Stimulated activated CD8-positive, alpha-beta memory T cell treated with anti-CD3 and anti-CD28 coated beads, Interleukin-15, amount 100 ng/mL, for 24 hours (primary cell): ENCODE results near the gene IL17RC.
"Not testable (repeated sequence)": the region's sequence is repeated elsewhere in the genome, so short reads cannot be mapped to it uniquely, and the experiment has no call there.

Experiments used
- DNase-seq: peaks from one replicate; pipeline ENCODE4 v3.0.0-alpha.2; 2020; ENCODE audit warnings: low read depth

Gene IL17RC, protein sequence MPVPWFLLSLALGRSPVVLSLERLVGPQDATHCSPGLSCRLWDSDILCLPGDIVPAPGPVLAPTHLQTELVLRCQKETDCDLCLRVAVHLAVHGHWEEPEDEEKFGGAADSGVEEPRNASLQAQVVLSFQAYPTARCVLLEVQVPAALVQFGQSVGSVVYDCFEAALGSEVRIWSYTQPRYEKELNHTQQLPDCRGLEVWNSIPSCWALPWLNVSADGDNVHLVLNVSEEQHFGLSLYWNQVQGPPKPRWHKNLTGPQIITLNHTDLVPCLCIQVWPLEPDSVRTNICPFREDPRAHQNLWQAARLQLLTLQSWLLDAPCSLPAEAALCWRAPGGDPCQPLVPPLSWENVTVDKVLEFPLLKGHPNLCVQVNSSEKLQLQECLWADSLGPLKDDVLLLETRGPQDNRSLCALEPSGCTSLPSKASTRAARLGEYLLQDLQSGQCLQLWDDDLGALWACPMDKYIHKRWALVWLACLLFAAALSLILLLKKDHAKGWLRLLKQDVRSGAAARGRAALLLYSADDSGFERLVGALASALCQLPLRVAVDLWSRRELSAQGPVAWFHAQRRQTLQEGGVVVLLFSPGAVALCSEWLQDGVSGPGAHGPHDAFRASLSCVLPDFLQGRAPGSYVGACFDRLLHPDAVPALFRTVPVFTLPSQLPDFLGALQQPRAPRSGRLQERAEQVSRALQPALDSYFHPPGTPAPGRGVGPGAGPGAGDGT

DNA sequence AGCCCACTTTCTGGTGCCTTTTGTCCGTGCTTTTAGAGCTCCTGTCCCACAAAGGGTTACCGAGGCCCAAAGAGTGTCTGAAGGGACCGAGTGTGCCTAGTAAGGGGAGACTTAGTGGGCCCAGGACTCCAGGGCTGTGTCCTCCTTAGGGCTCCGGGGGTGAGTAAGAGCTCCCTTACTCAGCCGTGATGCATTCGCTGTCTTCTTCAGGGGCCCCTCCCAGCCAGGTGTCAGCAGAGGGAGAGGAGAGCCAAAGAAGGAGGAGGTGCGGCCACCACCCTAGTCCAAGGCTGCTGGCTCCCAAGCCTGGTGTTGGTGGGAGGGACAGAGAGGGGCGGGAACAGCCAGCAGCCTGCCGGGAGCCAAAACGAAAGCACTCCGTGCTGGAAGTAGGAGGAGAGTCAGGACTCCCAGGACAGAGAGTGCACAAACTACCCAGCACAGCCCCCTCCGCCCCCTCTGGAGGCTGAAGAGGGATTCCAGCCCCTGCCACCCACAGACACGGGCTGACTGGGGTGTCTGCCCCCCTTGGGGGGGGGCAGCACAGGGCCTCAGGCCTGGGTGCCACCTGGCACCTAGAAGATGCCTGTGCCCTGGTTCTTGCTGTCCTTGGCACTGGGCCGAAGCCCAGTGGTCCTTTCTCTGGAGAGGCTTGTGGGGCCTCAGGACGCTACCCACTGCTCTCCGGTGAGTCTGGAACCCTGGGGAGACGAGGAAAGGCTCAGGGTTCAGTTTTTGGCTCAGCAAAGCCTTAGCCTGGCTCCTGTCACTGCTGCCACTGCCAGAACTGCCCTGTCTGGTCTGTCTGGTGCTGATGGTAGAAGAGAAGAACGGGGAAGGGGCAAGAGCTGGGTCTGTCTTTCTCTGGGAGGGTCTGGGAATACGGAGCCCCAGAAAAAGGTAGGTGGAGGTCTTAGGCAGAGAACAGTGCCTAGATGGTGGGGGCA lies at the start of gene IL17RC:
Gene IL17RC (plus strand): TSS at position 365 of the 947 bp plus-strand sequence. CDS start 218 bp downstream, at position 583.
- DNase-seq, result no peak

DNA sequence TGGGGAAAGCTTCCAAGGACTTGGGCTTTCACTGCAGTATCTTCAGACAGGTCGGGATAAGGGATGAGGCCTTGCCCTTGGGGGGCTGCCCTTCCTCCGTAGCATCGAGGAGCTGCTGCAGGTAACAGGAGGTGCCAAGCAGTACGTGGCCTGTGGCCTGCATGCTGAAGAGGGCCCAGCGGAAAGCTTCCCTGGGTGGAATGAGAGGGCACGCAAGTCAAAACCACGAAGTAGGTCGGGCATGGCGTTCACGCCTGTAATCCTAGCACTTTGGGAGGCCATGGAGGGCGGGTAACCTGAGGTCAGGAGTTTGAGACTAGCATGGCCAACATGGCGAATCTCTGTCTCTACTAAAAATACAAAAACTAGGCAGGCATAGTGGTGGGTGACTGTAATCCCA lies 49.8 kb upstream of the IL17RC start:
- no peak for DNase-seq

DNA sequence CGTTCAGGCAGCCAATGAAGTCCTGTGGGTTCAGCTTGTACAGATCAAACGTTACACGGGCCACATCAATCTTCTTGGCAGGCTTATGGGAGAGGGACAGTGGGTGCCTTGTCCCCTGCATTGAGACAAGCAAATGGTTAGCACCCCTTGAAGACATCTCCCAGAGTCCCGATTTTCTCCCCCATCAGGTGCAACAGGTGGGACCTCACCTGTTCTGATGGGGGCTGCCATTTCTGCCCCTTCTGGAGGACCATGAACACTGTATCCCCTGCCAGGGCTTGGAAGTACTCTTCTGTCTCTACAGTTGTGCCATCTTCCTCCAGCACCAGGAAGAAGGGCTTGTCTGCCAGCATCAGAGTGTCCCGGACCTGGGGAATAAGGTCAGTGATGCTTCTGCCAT lies 46.9 kb upstream of the IL17RC start:
- no peak for DNase-seq

DNA sequence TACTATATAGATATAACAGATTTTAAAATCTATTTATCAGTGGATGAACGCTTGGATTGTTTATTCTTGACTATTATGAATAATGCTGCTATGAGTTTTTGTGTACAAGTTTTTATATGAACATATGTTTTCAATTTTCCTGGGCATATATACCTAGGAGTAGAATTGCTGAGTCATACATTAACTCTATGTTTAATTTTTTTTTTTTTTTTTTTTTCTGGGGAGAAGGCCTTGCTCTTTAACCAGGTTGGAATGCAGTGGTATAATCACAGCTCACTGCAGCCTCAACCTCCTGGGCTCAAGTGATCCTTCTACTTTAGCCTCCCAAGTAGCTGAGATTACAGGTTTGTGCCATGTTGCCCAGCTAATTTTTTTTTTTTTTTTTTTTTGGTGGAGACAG lies 45.9 kb upstream of the IL17RC start:
- no peak for DNase-seq

DNA sequence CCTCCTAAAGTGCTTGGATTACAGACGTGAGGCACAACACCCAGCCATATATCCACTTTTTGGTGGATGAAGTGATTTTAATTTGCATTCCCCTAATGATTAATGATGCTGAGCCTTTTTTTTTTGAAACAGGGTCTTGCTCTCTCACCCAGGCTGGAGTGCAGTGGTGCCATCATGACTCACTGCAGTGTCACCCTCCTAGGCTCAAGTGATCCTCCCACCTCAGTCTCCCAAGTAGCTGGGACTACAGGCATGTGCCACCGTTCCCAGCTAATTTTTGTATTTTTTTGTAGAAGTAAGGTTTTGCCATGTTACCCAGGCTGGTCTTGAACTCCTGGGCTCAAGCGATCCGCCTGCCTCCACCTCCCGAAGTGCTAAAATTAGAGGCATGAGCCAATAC lies 44.8 kb upstream of the IL17RC start:
- DNase-seq, result not testable (repeated sequence)

DNA sequence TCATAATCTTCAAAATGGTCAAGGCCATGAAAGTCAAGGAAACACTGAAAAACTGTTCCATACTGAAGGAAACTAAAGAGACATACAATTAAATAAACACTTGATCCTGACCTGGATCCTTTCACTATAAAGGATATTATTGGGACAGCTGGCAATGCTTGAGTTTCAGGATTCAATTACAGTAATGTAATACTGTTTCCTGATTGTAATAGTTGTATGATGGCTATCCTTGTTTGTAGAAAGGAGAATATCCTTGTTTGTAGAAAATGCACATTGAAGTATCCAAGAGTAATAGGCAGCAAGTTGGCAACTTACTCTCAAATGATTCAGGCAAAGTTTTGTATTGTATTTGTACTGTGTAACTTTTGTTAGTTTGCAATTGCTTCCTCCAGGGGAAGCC lies 41.5 kb upstream of the IL17RC start:
- DNase-seq, result no peak

DNA sequence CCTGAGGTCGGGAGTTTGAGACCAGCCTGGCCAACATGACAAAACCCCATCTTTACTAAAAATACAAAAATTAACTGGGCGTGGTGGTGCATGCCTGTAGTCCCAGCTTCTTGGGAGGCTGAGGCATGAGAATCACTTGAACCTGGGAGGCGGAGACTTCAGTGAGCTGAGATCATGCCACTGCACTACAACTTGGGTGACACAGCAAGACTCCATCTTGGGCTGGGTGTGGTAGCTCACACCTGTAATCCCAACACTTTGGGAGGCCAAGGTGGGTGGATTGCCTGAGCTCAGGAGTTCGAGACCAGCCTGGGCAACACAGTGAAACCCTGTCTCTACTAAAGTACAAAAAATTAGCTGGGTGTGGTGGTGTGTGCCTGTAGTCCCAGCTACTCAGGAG lies 40.6 kb upstream of the IL17RC start:
- not testable (repeated sequence) for DNase-seq

DNA sequence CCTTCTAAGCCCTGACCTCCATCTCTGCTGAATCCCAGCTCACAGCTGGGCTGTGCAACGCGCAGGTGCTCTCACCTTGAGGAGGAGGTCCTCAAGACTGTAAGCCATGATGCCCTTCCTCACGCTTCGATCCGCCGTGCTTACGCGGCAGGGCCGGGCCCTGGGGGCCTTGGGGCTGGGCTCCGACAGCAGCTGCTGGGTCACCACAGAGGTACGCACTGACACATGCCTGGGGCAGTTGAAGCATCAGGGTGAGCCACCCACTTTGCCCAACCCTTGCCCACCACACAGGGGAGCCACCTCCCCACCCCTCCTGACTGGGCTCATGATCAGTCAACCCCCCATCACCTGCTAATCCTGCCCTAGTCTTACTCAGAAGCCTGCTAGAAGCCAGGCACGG lies 39.9 kb upstream of the IL17RC start:
- DNase-seq, result no peak

DNA sequence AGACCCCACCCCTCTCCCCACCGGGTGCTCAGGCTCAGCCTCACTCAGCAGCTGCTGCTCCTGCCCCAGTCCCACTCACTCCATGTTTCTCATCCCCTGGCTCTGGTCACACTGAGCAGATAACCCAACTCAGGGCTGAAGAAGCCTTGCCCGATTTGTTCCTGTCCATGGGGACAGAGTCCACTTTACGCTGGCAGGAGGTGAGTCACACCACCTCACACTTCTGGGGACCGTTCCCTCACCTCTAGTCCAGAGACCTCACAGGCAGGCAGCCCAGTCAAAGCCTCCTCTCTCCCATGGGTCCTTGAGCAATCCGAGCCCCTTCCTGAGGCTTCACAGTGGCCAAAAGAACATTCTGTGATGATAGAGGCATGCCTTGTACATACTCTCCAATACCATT lies 38.2 kb upstream of the IL17RC start:
- no peak for DNase-seq

DNA sequence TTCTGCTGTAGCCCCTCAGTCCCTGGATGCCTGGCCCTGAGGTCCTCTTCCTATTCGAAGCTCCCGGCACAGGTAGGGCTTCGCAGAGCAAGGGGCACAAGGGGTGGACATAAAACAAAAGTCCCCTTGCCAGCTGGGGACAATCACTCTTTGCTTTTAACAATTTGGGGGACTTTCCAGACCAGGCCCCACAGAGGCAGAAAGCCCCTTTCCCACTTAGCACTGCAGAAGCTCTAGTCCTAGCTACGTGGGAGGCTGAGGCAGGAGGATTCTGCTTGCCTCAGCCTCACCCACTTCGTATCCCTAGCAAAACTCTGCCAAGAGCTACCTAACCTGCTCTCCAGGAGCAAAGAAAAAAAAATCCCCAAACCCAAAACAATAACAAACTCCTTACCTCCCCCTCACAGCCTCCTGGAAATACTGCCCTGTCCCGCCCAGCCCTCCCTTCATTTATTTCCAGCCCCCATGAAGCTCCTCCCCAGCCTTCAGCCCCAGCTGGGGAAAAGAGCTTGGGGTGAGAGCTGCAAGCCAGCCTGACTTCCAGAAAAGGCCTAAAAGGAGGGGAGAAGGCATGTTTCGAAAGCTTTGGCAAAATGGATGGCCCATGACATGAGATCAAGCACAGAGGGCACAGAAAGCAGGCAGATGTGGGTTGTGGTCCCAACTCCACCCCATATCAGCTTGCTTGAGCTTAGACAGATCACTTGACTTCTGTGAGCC lies 36.9 kb upstream of the IL17RC start, which contains the start of gene CIDEC:
Gene CIDEC (minus strand): TSS at position 424 of the 720 bp plus-strand sequence. CDS start 1,767 bp downstream, outside the sequence.
- no peak for DNase-seq

DNA sequence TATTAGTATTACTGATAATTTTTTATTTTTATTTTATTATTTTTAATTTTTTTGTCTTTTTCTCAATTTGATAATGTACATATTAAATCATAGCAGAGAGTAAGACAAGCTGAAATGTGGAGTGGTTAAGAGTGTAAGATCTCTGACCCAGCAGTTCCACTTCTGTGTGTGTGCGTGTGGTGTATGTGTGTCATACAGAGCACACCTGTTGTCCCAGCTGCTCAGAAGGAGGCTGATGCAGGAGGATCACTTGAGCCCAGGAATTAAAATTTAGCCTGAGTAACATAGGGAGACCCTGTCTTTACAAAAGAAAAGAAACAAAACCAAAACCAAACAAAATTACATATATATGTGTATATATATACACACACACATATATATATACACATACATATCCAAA lies 35.5 kb upstream of the IL17RC start:
- DNase-seq, result no peak

DNA sequence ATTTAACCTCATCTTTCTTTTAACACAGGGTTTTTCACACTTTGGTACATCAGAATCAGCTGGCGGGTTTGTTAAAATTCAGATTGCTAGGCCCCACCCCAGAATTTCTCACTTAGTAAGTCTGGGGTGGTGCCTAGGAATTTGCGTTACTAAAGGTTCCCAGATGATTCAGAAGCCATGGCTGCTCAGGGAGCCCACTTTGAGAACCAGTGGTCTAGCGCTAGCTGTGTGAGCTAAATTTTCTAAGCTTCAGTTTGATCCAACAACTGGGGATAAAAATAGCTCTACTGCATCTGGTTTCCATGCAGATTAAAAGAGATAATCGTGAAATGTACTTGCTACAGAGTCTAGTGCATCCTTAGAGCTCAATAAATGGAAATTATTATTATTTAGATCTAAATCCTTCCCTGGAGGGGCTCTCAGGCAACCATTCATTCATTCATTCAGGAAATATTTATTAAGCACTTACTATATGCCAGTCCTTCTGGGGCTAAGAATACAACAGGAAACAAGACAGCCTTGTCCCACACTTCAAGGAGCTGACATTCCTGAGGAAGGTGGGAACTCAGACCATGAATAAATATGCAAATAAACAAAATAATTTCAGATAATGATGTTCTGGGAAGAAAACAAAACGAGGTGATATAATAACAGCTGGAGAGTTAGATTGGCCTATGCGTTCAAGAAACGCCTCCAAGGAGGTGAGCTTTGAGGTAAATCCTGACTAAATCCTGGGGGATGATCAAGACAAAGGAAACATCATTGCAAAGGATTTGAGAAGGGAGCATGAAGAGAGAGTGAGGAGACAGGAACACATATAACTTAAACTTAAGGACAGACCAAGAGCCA lies 33.0 kb upstream of the IL17RC start:
- DNase-seq, result no peak

DNA sequence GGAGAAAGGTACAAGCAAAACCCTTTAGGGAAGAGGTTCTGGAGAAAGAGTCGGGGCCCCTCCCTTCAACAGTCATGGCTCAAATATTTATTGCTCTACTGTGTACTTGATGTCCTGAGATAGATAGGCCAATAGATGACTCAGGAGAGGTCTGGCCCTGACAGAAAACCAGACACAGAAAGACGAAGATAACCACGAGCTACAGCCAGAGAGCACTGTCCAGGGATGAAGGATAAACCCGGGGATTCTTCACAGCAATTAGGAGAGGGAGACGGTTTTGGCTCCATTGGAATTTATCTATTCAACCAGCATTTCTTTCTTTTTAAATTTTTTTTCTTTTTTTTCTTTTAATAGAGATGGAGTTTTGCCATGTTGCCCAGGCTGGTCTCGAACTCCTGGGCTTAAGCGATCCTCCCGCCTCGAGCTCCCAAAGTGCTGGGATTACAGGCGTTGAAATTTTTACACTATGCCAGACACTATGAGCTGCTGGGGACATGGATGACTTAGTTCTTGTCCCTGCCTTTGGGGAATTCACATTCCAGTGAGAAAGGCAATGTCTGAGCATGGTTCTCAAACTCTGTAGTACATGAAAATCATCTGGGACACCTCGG lies 32.2 kb upstream of the IL17RC start:
- DNase-seq, result no peak

DNA sequence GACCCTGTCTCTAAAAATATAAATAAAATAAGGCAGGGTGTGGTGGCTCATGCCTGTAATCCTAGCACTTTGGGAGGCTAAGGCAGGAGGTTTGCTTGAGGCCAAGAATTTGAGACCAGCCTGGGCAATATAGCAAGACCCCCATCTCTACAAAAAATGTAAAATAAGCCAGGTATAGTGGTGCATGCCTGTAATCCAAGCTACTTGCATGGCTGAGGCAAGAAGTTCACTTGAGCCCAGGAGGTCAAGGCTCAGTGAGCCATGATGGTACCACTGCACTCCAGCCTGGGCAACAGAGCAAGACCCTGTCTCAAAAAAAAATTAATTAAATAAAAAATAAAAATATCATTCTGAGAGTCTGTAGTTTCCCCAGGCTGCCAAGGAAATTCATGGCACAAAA lies 30.6 kb upstream of the IL17RC start:
- no peak for DNase-seq

DNA sequence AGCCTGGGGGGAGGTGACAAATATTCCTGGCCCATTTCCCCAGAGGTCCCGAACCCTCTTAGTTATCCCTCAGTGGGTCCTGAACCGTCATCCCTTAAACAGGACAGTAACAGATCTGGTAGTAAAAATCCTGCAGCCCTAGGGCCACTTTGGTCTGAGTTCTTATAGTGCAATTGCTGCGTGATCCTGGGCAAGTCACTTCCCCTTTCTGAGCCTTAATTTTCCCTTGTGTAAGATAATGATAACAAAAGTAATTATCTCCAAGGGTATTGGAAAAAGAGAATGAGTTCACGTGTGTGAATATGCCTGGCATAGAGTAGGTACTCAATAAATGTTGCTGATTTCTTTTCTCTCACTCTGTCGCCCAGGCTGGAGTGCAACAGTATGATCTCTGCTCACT lies 29.4 kb upstream of the IL17RC start:
- DNase-seq, result no peak

DNA sequence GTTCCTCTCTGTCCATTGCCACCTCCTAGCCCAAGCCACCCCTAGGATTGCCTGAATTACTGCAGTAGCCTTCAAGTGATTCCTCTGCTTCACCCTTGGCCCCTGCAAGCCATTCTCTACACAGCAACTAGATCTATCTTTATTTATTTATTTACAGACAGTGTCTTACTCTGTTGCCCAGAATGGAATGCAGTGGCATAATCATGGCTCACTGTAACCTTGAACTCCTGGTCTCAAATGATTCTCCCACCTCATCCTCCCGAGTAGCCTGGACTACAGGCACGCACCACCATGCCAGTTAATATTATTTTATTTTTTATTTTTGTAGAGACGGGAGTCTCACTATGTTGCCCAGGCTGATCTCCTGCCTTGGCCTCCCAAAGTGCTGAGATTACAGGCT lies 28.4 kb upstream of the IL17RC start:
- DNase-seq, result no peak

DNA sequence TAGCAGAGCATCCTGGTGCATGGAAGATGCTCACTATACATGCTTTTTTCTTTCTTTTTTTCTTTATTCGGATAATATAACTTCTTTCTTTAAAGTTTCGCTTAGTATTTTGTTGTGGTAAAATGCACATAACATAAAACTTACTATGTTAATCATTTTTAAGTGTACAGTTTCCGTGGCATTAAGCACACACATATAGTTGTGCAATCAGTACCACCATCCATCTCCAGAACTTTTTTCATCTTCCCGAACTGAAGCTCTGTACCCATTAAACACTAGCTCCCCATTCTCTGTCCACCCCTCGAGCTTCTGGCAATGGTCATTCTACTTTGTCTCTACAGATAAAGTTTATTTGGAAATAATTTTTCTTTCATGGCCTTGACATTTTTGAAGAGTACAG lies 27.5 kb upstream of the IL17RC start:
- no peak for DNase-seq

DNA sequence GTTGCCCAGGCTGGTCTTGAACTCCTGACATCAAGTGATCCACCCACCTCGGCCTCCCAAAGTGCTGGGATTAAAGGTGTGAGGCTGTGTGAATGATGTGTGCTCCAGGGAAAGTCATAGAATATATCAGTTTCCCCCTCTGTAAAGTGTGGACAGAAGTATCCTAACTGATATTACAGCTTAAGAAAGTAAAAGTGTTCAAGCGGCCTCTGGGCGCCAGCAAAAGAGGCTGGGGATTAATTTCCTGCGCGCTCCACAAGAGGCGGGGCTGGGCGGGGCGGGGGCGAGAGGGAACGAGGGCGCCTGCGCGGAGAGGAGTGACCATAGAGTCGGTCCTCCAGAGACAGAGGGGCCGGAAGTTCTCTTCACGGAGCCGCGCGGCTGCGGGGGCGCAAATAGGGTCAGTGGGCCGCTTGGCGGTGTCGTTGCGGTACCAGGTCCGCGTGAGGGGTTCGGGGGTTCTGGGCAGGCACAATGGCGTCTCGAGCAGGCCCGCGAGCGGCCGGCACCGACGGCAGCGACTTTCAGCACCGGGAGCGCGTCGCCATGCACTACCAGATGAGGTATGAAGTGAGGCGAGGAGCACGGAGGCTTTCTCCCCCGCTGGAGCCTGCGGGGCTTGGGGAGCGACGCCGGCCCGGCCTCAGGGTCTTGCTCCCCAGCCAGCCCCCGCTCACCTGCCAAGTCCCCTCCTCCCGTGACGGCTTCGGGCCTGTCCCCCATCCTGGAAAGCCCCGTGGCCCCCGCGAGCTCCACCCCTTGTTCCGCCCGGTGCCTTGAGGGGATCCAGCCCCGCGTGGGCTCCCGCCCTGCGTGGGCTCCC lies 26.4 kb upstream of the IL17RC start, which contains the start of gene JAGN1:
Gene JAGN1 (plus strand): TSS at position 362 of the 823 bp plus-strand sequence. CDS start 113 bp downstream, at position 475.
- DNase-seq, result peak; percentile 77

DNA sequence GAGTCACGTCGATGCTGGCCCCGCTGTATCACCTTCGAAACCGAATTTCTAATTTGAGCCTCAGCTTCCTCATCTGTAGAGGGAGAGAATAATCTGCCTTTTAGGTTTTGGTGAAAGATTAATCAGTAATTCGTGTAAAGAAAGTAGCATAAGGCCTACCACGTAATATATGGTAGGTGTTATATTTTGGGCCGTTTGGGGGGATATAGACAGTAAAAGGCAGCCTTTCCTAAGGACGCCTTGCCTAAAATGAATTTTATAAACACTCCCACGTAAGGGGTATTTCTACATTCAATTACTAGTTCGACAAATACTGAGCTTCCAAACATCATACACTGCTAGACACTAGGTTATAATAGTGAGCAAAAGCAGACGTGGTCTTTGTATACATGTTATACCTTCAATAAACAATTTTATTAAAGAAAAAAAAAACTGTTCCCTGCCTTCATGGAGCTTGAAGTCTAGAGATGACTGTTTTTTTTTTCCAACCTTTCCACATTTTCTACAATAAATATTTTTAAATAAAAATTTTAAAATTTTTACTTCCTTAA lies 25.8 kb upstream of the IL17RC start:
- no peak for DNase-seq
